ENCODE data around the gene PSME4. TPM values are rescaled to one million over a fixed set of nuclear protein-coding genes. Genes with fewer than 3 reads are reported as not detected.
"Not testable (repeated sequence)": the region's sequence is repeated elsewhere in the genome, so short reads cannot be mapped to it uniquely, and the experiment has no call there.

The PSME4 gene
- total RNA-seq, 1 donor from 2014 or later, result 68.3 TPM

GRCh38 chr2:53856272-53856671 is 114.5 kb downstream of the PSME4 start:
- Mint-ChIP-seq H3K4me3 (no peak overlapping the region), H3K27ac (no peak overlapping the region), H3K36me3 (peaks cover 34% of the 10 kb centered on the region), H3K9me3 (no peaks in the 10 kb centered on the region), H3K4me1 (no peaks in the 10 kb centered on the region), H3K27me3 (ENCODE audit: low read depth) (no peaks in the 10 kb centered on the region)
- no peak for DNase-seq (ENCODE audit: low spot score in 2 of 2, unreplicated experiment in 2 of 2)
- no peak for TF ChIP-seq CTCF (IDR thresholded peaks at IDR 0.05; ENCODE audit: unreplicated experiment)

GRCh38 chr2:53854678-53855077 is 116.1 kb downstream of the PSME4 start:
- H3K9me3 Mint-ChIP-seq, result no peaks in the 10 kb centered on the region
- peaks cover 27% of the 10 kb centered on the region for H3K36me3 Mint-ChIP-seq
- no peak for TF ChIP-seq CTCF (IDR thresholded peaks at IDR 0.05; ENCODE audit: unreplicated experiment)
- H3K4me1 Mint-ChIP-seq, result peaks cover 4% of the 10 kb centered on the region
- no peak overlapping the region for H3K27ac Mint-ChIP-seq
- no peak overlapping the region for H3K4me3 Mint-ChIP-seq
- DNase-seq (ENCODE audit: low spot score in 2 of 2, unreplicated experiment in 2 of 2), result no peak
- no peaks in the 10 kb centered on the region for H3K27me3 Mint-ChIP-seq (ENCODE audit: low read depth)

- no peak overlapping the region for H3K27ac Mint-ChIP-seq
- no peaks in the 10 kb centered on the region for H3K9me3 Mint-ChIP-seq
- H3K4me1 Mint-ChIP-seq, result peaks cover 4% of the 10 kb centered on the region
- DNase-seq (ENCODE audit: low spot score in 2 of 2, unreplicated experiment in 2 of 2), result no peak
- peaks cover 28% of the 10 kb centered on the region for H3K36me3 Mint-ChIP-seq
- TF ChIP-seq CTCF (IDR thresholded peaks at IDR 0.05; ENCODE audit: unreplicated experiment), result no peak
- no peaks in the 10 kb centered on the region for H3K27me3 Mint-ChIP-seq (ENCODE audit: low read depth)
- H3K4me3 Mint-ChIP-seq, result no peak overlapping the region
Measured at GRCh38 chr2:53852532-53852931, 118.3 kb downstream of the PSME4 start.

GRCh38 chr2:53851052-53851757 is 119.6 kb downstream of the PSME4 start:
- H3K27me3 Mint-ChIP-seq (ENCODE audit: low read depth); DNase-seq (ENCODE audit: low spot score in 2 of 2, unreplicated experiment in 2 of 2); H3K4me3 Mint-ChIP-seq; H3K4me1 Mint-ChIP-seq; H3K9me3 Mint-ChIP-seq: not testable (repeated sequence)
- H3K27ac Mint-ChIP-seq, result peak overlapping the region; percentile 43
- H3K36me3 Mint-ChIP-seq, result peaks cover 24% of the 10 kb centered on the region

- no peak for DNase-seq (ENCODE audit: low spot score in 2 of 2, unreplicated experiment in 2 of 2)
- peaks cover 4% of the 10 kb centered on the region for H3K4me1 Mint-ChIP-seq
- no peak overlapping the region for H3K27ac Mint-ChIP-seq
- peaks cover 10% of the 10 kb centered on the region for H3K36me3 Mint-ChIP-seq
- no peak overlapping the region for H3K4me3 Mint-ChIP-seq
- H3K9me3 Mint-ChIP-seq, result no peaks in the 10 kb centered on the region
- H3K27me3 Mint-ChIP-seq (ENCODE audit: low read depth), result no peaks in the 10 kb centered on the region
- TF ChIP-seq CTCF (IDR thresholded peaks at IDR 0.05; ENCODE audit: unreplicated experiment), result no peak
Measured at GRCh38 chr2:53848062-53848461, 122.7 kb downstream of the PSME4 start.

- DNase-seq (ENCODE audit: low spot score in 2 of 2, unreplicated experiment in 2 of 2), result no peak
- H3K9me3 Mint-ChIP-seq, result peaks cover 4% of the 10 kb centered on the region
- TF ChIP-seq CTCF (IDR thresholded peaks at IDR 0.05; ENCODE audit: unreplicated experiment), result no peak
- no peaks in the 10 kb centered on the region for H3K27me3 Mint-ChIP-seq (ENCODE audit: low read depth)
- H3K4me1 Mint-ChIP-seq, result no peaks in the 10 kb centered on the region
- H3K27ac Mint-ChIP-seq, result no peak overlapping the region
- H3K36me3 Mint-ChIP-seq, result peaks cover 4% of the 10 kb centered on the region
- H3K4me3 Mint-ChIP-seq, result no peak overlapping the region
Measured at GRCh38 chr2:53843595-53843994, 127.2 kb downstream of the PSME4 start.
